ENCODE measurements around the gene RAD23B.
A peak's percentile ranks its signal among the peaks of the same experiment; 100 is the strongest.
"Not testable (repeated sequence)": the region's sequence is repeated elsewhere in the genome, so short reads cannot be mapped to it uniquely, and the experiment has no call there.

Gene RAD23B

GRCh38 chr9:107282759-107283622, at the start of gene RAD23B:
Gene RAD23B, plus strand, starts transcription at chr9:107283279. Its CDS starts 351 bp downstream, at chr9:107283630.
- peak; percentile 99 for DNase-seq (ENCODE audit: low read depth in 2 of 2)

- DNase-seq (ENCODE audit: low read depth in 2 of 2) = no peak
Measured at GRCh38 chr9:107235765-107236442, 47.2 kb upstream of the RAD23B start.

GRCh38 chr9:107237873-107238272, 45.2 kb upstream of the RAD23B start:
- DNase-seq (ENCODE audit: low read depth in 2 of 2) = no peak

- DNase-seq (ENCODE audit: low read depth in 2 of 2) = no peak
Measured at GRCh38 chr9:107239474-107239873, 43.6 kb upstream of the RAD23B start.

GRCh38 chr9:107240260-107240659, 42.8 kb upstream of the RAD23B start:
- DNase-seq (ENCODE audit: low read depth in 2 of 2) = no peak

GRCh38 chr9:107242073-107243030, 40.7 kb upstream of the RAD23B start:
- DNase-seq (ENCODE audit: low read depth in 2 of 2) = no peak

GRCh38 chr9:107243742-107244141, 39.3 kb upstream of the RAD23B start:
- peak in 1 of 2 donors; percentile 43 for DNase-seq (ENCODE audit: low read depth in 2 of 2)

GRCh38 chr9:107246259-107247254, 36.5 kb upstream of the RAD23B start:
- no peak for DNase-seq (ENCODE audit: low read depth in 2 of 2)

GRCh38 chr9:107248714-107249113, 34.4 kb upstream of the RAD23B start:
- DNase-seq (ENCODE audit: low read depth in 2 of 2) = no peak

- DNase-seq (ENCODE audit: low read depth in 2 of 2) = no peak
Measured at GRCh38 chr9:107249131-107249533, 33.9 kb upstream of the RAD23B start.

- DNase-seq (ENCODE audit: low read depth in 2 of 2) = no peak
Measured at GRCh38 chr9:107249665-107250285, 33.3 kb upstream of the RAD23B start.

- no peak for DNase-seq (ENCODE audit: low read depth in 2 of 2)
Measured at GRCh38 chr9:107251756-107252322, 31.2 kb upstream of the RAD23B start.

- DNase-seq (ENCODE audit: low read depth in 2 of 2) = no peak
Measured at GRCh38 chr9:107258919-107259318, 24.2 kb upstream of the RAD23B start.

GRCh38 chr9:107259751-107260313, 23.2 kb upstream of the RAD23B start:
- not testable (repeated sequence) for DNase-seq (ENCODE audit: low read depth in 2 of 2)

GRCh38 chr9:107260437-107261081, 22.5 kb upstream of the RAD23B start:
- no peak for DNase-seq (ENCODE audit: low read depth in 2 of 2)

GRCh38 chr9:107261106-107261505, 22.0 kb upstream of the RAD23B start:
- no peak for DNase-seq (ENCODE audit: low read depth in 2 of 2)

GRCh38 chr9:107263289-107263688, 19.8 kb upstream of the RAD23B start:
- DNase-seq (ENCODE audit: low read depth in 2 of 2) = no peak

GRCh38 chr9:107266624-107267368, 16.3 kb upstream of the RAD23B start:
- DNase-seq (ENCODE audit: low read depth in 2 of 2) = no peak

All from stimulated activated CD4-positive, alpha-beta T cell treated with anti-CD3 and anti-CD28 coated beads, Interleukin-1b, Interleukin-23, amount 100 ng/mL, for 4 hours (primary cell).